ENCODE measurements around the gene BANK1. TPM values are rescaled to one million over a fixed set of nuclear protein-coding genes. Genes with fewer than 3 reads are reported as not detected.

Gene BANK1
- total and polyA plus RNA-seq, 2 of the 4 experiments (the other 2 are of a cell fraction) = under 0.01 to 0.51 TPM

DNA sequence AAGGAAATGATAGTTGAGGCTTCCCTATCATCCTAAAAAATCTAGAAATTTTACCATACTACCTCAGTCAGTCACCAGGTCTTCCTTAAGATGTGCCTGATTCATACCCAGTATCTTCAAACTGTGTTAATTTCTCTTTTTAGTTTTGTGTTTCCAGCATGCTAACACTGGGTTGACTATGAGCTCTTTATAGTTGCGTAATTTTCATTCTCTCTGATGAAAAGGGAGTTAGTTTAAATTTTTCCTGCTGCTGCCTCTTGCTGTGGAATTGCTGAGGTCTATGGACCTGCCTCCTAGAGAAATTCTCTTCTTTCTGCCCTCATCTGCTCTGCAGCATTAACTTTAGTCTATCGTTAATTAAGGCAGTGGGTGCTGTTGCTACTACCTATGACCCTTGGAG, 66.6 kb downstream of the BANK1 start:
- no CpG with 5 or more reads among the region's 2 CpGs for WGBS, 2 experiments (ENCODE audit: extremely low coverage in 2 of 2, insufficient read length in 1 of 2)
- no peak for ATAC-seq (ENCODE audit: low read depth)
- H4K91ac ChIP-seq (ENCODE audit: insufficient read depth, low read depth, low read length) = no peak overlapping the region
- H2BK120ac ChIP-seq (ENCODE audit: low read depth, low read length) = no peak overlapping the region
- H3K27me3 ChIP-seq (ENCODE audit: control insufficient read depth, insufficient read depth, low read length) = no peaks in the 10 kb centered on the region
- TF ChIP-seq RFX5 (IDR thresholded peaks at IDR 0.05; ENCODE audit: low read depth, low read length) = no peak
- no peak for TF ChIP-seq FOS (IDR thresholded peaks at IDR 0.05; ENCODE audit: low read depth, low read length)
- TF ChIP-seq CTCF (conservative IDR thresholded peaks at IDR 0.05; ENCODE audit: low read depth, low read length) = no peak
- TF ChIP-seq, protein P1, sequence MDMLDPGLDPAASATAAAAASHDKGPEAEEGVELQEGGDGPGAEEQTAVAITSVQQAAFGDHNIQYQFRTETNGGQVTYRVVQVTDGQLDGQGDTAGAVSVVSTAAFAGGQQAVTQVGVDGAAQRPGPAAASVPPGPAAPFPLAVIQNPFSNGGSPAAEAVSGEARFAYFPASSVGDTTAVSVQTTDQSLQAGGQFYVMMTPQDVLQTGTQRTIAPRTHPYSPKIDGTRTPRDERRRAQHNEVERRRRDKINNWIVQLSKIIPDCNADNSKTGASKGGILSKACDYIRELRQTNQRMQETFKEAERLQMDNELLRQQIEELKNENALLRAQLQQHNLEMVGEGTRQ (IDR thresholded peaks at IDR 0.05; ENCODE audit: low read depth, low read length) = no peak
- TF ChIP-seq CEBPB (IDR thresholded peaks at IDR 0.05; ENCODE audit: low read depth, low read length) = peak; percentile 64
- no peak for TF ChIP-seq MAZ (IDR thresholded peaks at IDR 0.05; ENCODE audit: borderline replicate concordance, low read depth, low read length)
- TF ChIP-seq MXI1 (IDR thresholded peaks at IDR 0.05; ENCODE audit: borderline replicate concordance, low read depth, low read length) = no peak
- no peak overlapping the region for H2BK15ac ChIP-seq (ENCODE audit: low read depth, low read length)
- in situ Hi-C loops (cut with MboI; ENCODE audit: low sequenced_read_pairs) = no loop called here
- no peak overlapping the region for H2BK20ac ChIP-seq (ENCODE audit: low read depth, low read length)
- no peak overlapping the region for H2AK9ac ChIP-seq (replicated peaks; ENCODE audit: low read depth, low read length, poor library complexity)
- no peak overlapping the region for H3K4me2 ChIP-seq (ENCODE audit: low read depth, low read length)
- intact Hi-C loops (cut with micrococcal nuclease) = no loop called here
- no peak overlapping the region for H2AK5ac ChIP-seq (ENCODE audit: low read depth, low read length)
- H3K9ac ChIP-seq (ENCODE audit: low read depth, low read length) = no peak overlapping the region
- no peak overlapping the region for H3K14ac ChIP-seq (replicated peaks; ENCODE audit: low read depth, low read length)
- CTCF ChIA-PET = no interaction called here
- H3K36me3 ChIP-seq (ENCODE audit: control insufficient read depth, insufficient read depth, low read length) = no peaks in the 10 kb centered on the region
- dilution Hi-C loops (cut with HindIII; ENCODE audit: low sequenced_read_pairs, unreplicated experiment) = no loop called here
- H2AFZ ChIP-seq (replicated peaks; ENCODE audit: low read length, poor library complexity) = no peak overlapping the region
- H3K56ac ChIP-seq (ENCODE audit: extremely low read depth, insufficient read depth, low read length) = no peak overlapping the region
- no peak overlapping the region for H3K4me3 ChIP-seq (ENCODE audit: insufficient read depth, low read depth, low read length)
- no peaks in the 10 kb centered on the region for H3K4me1 ChIP-seq (ENCODE audit: control insufficient read depth, insufficient read depth, low read length)
- no peak overlapping the region for H3K18ac ChIP-seq (ENCODE audit: low read depth, low read length)
- H3K23ac ChIP-seq (ENCODE audit: low read depth, low read length) = no peak overlapping the region
- no peak for DNase-seq
- no peaks in the 10 kb centered on the region for H4K20me1 ChIP-seq (ENCODE audit: insufficient read depth, low read length)
- no TSS peak for BruUV-seq (replicated peaks)
- H3K9me1 ChIP-seq (ENCODE audit: insufficient read depth, low read length) = no peaks in the 10 kb centered on the region
- H4K8ac ChIP-seq (ENCODE audit: low read depth in 2 of 2, low read length in 2 of 2) = no peak overlapping the region
- H3K27ac ChIP-seq (ENCODE audit: insufficient read depth, low read length) = no peak overlapping the region
- H4K5ac ChIP-seq (ENCODE audit: low read depth, low read length) = no peak overlapping the region
- no peak overlapping the region for H3K4ac ChIP-seq (ENCODE audit: low read depth, low read length)
- H2BK5ac ChIP-seq (ENCODE audit: low read depth, low read length, poor library complexity, severe bottlenecking) = no peak overlapping the region
- no peaks in the 10 kb centered on the region for H3K9me3 ChIP-seq (ENCODE audit: control insufficient read depth, insufficient read depth, low read length)
- no peaks in the 10 kb centered on the region for H3K79me1 ChIP-seq (ENCODE audit: low read depth in 1 of 2, low read length in 2 of 2)
- POLR2A ChIA-PET (ENCODE audit: unreplicated experiment) = no interaction called here
